MCF 10A (cell line): Measurements from ENCODE around the gene ATP6V1C2. TPM values are rescaled to one million over a fixed set of nuclear protein-coding genes. Genes with fewer than 3 reads are reported as not detected.
"Not testable (repeated sequence)": the region's sequence is repeated elsewhere in the genome, so short reads cannot be mapped to it uniquely, and the experiment has no call there.

Experiments used
- BruUV-seq: library from RNA; stranded (reverse); fragments of 400-500 nt; replicated peaks from 2 replicates; lab custom pipeline; 2021; lab: Mats Ljungman, UMichigan
- CTCF ChIA-PET: fragments of 300-600 bp; sonication (Branson Sonifier 250); formaldehyde crosslinking; extraction: SDS; loops from one replicate; lab custom pipeline; 2021; ENCODE audit warnings: antibody characterized with exemption, inconsistent platforms; lab: Yijun Ruan, JAX
- POLR2A ChIA-PET: fragments of 300-600, 350-650 bp; sonication (Branson Sonifier 250); formaldehyde crosslinking; extraction: SDS; loops from one replicate; lab custom pipeline; 2020; ENCODE audit warnings: antibody characterized with exemption, inconsistent platforms; lab: Yijun Ruan, JAX
- DNase-seq: peaks from one replicate; pipeline ENCODE4 v3.0.0-alpha.2; 2018; ENCODE audit not compliant: unreplicated experiment
- H3K27ac Mint-ChIP-seq: one replicate; pipeline ENCODE4 v1.8.0; 2022; ENCODE audit warnings: mild to moderate bottlenecking, low read depth, mixed read lengths; ENCODE audit not compliant: unreplicated experiment
- H3K27me3 Mint-ChIP-seq: one replicate; pipeline ENCODE4 v1.8.0; 2022; ENCODE audit warnings: mixed read lengths; ENCODE audit not compliant: insufficient read depth, unreplicated experiment
- H3K36me3 Mint-ChIP-seq: one replicate; pipeline ENCODE4 v1.8.0; 2022; ENCODE audit warnings: mild to moderate bottlenecking, moderate library complexity, mixed read lengths; ENCODE audit not compliant: insufficient read depth, unreplicated experiment
- H3K4me1 Mint-ChIP-seq: one replicate; pipeline ENCODE4 v1.8.0; 2022; ENCODE audit warnings: mixed read lengths; ENCODE audit not compliant: insufficient read depth, unreplicated experiment
- H3K4me3 Mint-ChIP-seq: one replicate; pipeline ENCODE4 v1.8.0; 2022; ENCODE audit warnings: mild to moderate bottlenecking, moderate library complexity, mixed read lengths; ENCODE audit not compliant: unreplicated experiment
- H3K9me3 Mint-ChIP-seq: one replicate; pipeline ENCODE4 v1.8.0; 2022; ENCODE audit warnings: mixed read lengths; ENCODE audit not compliant: unreplicated experiment
- CTCF ChIP-seq: fragments of 200-600 bp; IDR thresholded peaks from one replicate; pipeline ENCODE4 v1.8.0; 2022; ENCODE audit warnings: antibody characterized with exemption, mild to moderate bottlenecking; ENCODE audit not compliant: unreplicated experiment
- intact Hi-C: fragments of 100-400 bp; cut with micrococcal nuclease; formaldehyde crosslinking; loops from 2 replicates; pipeline ENCODE4 v1.14.1; 2022
- total RNA-seq: library from RNA; stranded (reverse); gene quantifications from 2 replicates; pipeline ENCODE4 v1.2.3, GENCODE V29; 2022

ATP6V1C2 gene
- total RNA-seq, 1 experiment from 2014 or later, result 0.19 TPM

GRCh38 chr2:10779776-10780490, 58.5 kb downstream of the ATP6V1C2 start:
- intact Hi-C loops, result no loop called here
- H3K9me3 Mint-ChIP-seq, result no peaks in the 10 kb centered on the region
- POLR2A ChIA-PET, result no interaction called here
- TF ChIP-seq CTCF, result no peak
- peaks cover 51% of the 10 kb centered on the region for H3K36me3 Mint-ChIP-seq
- CTCF ChIA-PET, result no interaction called here
- no TSS peak for BruUV-seq
- DNase-seq, result no peak
- H3K4me3 Mint-ChIP-seq, result no peak overlapping the region
- H3K4me1 Mint-ChIP-seq, result peaks cover 1% of the 10 kb centered on the region
- no peaks in the 10 kb centered on the region for H3K27me3 Mint-ChIP-seq
- H3K27ac Mint-ChIP-seq, result peak overlapping the region; percentile 74

- no TSS peak for BruUV-seq
- ChIA-PET CTCF (no interaction called here), POLR2A (no interaction called here)
- no peak for DNase-seq
- H3K27me3 Mint-ChIP-seq, result no peaks in the 10 kb centered on the region
- no peak overlapping the region for H3K27ac Mint-ChIP-seq
- H3K4me3 Mint-ChIP-seq, result no peak overlapping the region
- no peaks in the 10 kb centered on the region for H3K9me3 Mint-ChIP-seq
- intact Hi-C loops, result no loop called here
- no peak for TF ChIP-seq CTCF
- H3K4me1 Mint-ChIP-seq, result no peaks in the 10 kb centered on the region
- peaks cover 56% of the 10 kb centered on the region for H3K36me3 Mint-ChIP-seq
These were observed 59.0 kb downstream of the ATP6V1C2 start for GRCh38 chr2:10780491-10780820.

GRCh38 chr2:10780821-10781220, 59.4 kb downstream of the ATP6V1C2 start:
- H3K4me3 Mint-ChIP-seq, H3K9me3 Mint-ChIP-seq, BruUV-seq, H3K27ac Mint-ChIP-seq, intact Hi-C loops, H3K4me1 Mint-ChIP-seq, POLR2A ChIA-PET, DNase-seq, H3K27me3 Mint-ChIP-seq, CTCF ChIA-PET: not testable (repeated sequence)
- peaks cover 60% of the 10 kb centered on the region for H3K36me3 Mint-ChIP-seq

GRCh38 chr2:10781746-10782145, 60.3 kb downstream of the ATP6V1C2 start:
- no peaks in the 10 kb centered on the region for H3K9me3 Mint-ChIP-seq
- no peak overlapping the region for H3K27ac Mint-ChIP-seq
- no peak for DNase-seq
- H3K4me1 Mint-ChIP-seq, result no peaks in the 10 kb centered on the region
- no peaks in the 10 kb centered on the region for H3K27me3 Mint-ChIP-seq
- H3K4me3 Mint-ChIP-seq, result no peak overlapping the region
- no peak for TF ChIP-seq CTCF
- POLR2A ChIA-PET, result no interaction called here
- peaks cover 69% of the 10 kb centered on the region for H3K36me3 Mint-ChIP-seq
- intact Hi-C loops, result no loop called here
- CTCF ChIA-PET, result interaction anchor here (1.0 kb wide), 1 partner anchor 30 kb away, joined by 3 read pairs; no protein-coding TSS in a partner anchor
- no TSS peak for BruUV-seq
